ENCODE measurements around the gene FOXJ3.

GRCh38 chr1:42319871-42320484, 15.1 kb downstream of the FOXJ3 start:
- TF ChIP-seq HDGF (IDR thresholded peaks at IDR 0.05; ENCODE audit: borderline replicate concordance) (no peak), SP1 (IDR thresholded peaks at IDR 0.05) (no peak), SUZ12 (IDR thresholded peaks at IDR 0.05) (no peak), ELF4 (IDR thresholded peaks at IDR 0.05) (no peak), BHLHE40 (IDR thresholded peaks at IDR 0.05; ENCODE audit: borderline replicate concordance) (no peak), TARDBP (IDR thresholded peaks at IDR 0.05) (no peak), NFRKB (IDR thresholded peaks at IDR 0.05) (no peak), FOXK2 (IDR thresholded peaks at IDR 0.05) (no peak)
